UCSD-AML1 (cell line): Measurements from ENCODE around the gene RPL35A.

Source experiments
- DNase-seq: peaks from one replicate; lab custom pipeline; 2025; ENCODE audit not compliant: unreplicated experiment; lab: John Stamatoyannopoulos, UW

Gene RPL35A

DNA sequence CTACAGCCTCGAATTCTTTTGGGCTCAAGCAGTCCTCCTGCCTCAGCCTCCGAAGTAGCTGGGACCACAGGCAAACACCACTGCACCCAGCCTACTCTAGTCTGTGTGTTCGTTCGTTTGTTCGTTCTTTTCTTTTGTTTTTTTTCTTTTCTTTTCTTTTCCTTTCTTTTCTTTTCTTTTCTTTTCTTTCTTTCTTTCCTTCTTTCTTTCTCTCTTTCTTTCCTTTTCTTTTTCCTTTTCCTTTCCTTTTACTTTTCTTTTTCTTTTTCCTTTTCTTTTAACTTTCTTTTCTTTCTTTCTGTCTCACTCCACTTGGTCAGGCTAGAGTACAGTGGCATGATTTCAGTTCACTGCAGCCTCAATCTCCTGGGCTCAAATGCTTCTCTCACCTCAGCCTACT is 46.9 kb downstream of the RPL35A start:
- no peak for DNase-seq

DNA sequence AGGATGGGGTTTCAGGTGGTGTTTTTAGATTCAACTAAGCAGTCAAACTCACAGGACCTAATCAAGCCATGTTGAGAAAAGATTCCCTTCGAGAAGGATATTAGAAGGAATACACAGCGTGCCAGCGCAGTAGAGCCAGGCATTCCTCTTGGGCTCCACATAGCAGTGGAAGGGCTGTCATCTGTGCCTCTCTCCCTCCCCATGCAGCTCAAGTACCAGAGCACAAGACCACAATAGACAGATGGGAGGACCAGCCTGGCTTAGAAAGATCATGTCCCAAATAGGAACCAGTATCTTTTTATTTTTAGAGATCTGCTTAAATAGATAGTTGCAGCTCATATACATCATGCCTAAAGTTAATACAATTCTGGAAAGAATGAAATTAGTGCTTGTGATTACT is 47.9 kb downstream of the RPL35A start:
- DNase-seq: no peak
